Measurements from ENCODE around the gene DPM2. TPM values are rescaled to one million over a fixed set of nuclear protein-coding genes. Genes with fewer than 3 reads are reported as not detected.

Gene DPM2
- total and polyA plus RNA-seq, 12 donors = 7.2 to 31.1 (median 12.7) TPM

GRCh38 chr9:127938298-127938690, 640 bp upstream of the DPM2 start:
- DNase-seq (peak in 1 of 2 donors; percentile 31), ATAC-seq (peak; percentile 10 to 64 (median 34))
- Histone ChIP-seq H3K4me1 (peaks cover 15 to 44% (median 23%) of the 10 kb centered on the region in 9 donors), H3K36me3 (peaks cover 0 to 26% (median 0%) of the 10 kb centered on the region in 9 donors), H3K4me3 (peak overlapping the region in 9 of 10 donors; percentile 60 to 87 (median 76)), H3K27me3 (no peaks in the 10 kb centered on the region), H3K27ac (peak overlapping the region; percentile 22 to 88 (median 60)), H3K9me3 (no peaks in the 10 kb centered on the region)
- WGBS, 2 donors = 25 to 29% methylated on average over 21 to 25 of the region's 25 CpGs
- TF ChIP-seq, protein P1, sequence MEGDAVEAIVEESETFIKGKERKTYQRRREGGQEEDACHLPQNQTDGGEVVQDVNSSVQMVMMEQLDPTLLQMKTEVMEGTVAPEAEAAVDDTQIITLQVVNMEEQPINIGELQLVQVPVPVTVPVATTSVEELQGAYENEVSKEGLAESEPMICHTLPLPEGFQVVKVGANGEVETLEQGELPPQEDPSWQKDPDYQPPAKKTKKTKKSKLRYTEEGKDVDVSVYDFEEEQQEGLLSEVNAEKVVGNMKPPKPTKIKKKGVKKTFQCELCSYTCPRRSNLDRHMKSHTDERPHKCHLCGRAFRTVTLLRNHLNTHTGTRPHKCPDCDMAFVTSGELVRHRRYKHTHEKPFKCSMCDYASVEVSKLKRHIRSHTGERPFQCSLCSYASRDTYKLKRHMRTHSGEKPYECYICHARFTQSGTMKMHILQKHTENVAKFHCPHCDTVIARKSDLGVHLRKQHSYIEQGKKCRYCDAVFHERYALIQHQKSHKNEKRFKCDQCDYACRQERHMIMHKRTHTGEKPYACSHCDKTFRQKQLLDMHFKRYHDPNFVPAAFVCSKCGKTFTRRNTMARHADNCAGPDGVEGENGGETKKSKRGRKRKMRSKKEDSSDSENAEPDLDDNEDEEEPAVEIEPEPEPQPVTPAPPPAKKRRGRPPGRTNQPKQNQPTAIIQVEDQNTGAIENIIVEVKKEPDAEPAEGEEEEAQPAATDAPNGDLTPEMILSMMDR (IDR thresholded peaks at IDR 0.05) = no peak
- intact Hi-C loops (cut with DNase I) = no loop called here

DNA sequence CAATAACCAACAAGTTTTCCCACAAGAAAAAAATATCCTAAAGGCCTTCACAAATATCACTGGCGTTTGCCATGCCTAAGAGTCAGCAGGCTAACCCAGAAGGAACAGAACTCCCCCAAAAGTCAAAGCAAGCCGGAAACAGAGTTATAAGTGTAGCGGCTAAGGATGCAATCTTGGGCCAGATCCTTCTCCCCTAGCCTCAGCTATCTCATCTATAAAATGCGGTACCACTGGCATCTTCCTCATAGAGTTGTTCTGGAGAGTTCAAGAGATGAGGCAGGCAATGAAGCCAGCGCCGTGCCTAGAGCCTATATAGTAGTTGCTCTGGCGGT, 632 bp downstream of the DPM2 start:
- no peak for ATAC-seq
- Histone ChIP-seq H3K9me3 (no peaks in the 10 kb centered on the region), H3K4me3 (peak overlapping the region; percentile 60 to 87 (median 76)), H3K36me3 (peaks cover 0 to 16% (median 0%) of the 10 kb centered on the region in 9 donors), H3K27ac (peak overlapping the region in 7 of 10 donors; percentile 52 to 88 (median 71)), H3K27me3 (no peaks in the 10 kb centered on the region), H3K4me1 (peaks cover 15 to 33% (median 23%) of the 10 kb centered on the region in 9 donors)
- TF ChIP-seq, protein P1 (IDR thresholded peaks at IDR 0.05) = no peak
- 14 to 17% methylated on average over 7 of the region's 7 CpGs for WGBS, 2 donors
- no peak for DNase-seq
- intact Hi-C loops (cut with DNase I) = no loop called here

GRCh38 chr9:127936347-127936852, 1.3 kb downstream of the DPM2 start:
- Histone ChIP-seq H3K4me3 (peak overlapping the region in 7 of 10 donors; percentile 60 to 87 (median 76)), H3K27ac (peak overlapping the region in 1 of 10 donors; percentile 88), H3K9me3 (no peaks in the 10 kb centered on the region), H3K4me1 (peaks cover 18 to 37% (median 25%) of the 10 kb centered on the region in 9 donors), H3K27me3 (peaks cover 0 to under 1% (median 0%) of the 10 kb centered on the region in 7 donors), H3K36me3 (peaks cover 0 to 10% (median 0%) of the 10 kb centered on the region in 9 donors)
- 74 to 76% methylated on average over 14 of the region's 14 CpGs for WGBS, 2 donors
- TF ChIP-seq, protein P1 (IDR thresholded peaks at IDR 0.05) = no peak
- intact Hi-C loops (cut with DNase I) = no loop called here
- no peak for ATAC-seq
- peak in 1 of 2 donors; percentile 8 for DNase-seq

DNA sequence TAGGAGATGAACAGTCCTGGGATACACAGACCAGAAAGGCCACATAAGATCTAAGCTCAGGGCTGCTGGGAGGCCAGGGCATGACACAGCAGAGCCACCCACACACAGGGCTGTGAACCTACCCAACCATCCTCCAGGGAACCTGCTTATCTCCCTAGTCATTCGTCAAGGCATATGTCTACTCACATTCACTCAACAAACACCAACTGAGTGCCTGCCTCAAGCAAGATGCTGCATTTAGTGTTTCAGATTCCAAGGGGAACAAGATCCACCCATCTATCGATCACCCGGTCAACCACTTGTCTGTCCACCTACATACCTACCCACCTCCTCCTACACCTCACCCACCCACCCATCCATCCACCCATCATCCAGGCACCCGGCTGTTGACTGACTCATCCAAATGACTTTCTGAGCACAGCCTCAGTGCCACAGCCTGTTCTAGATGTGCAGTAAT, 1.9 kb downstream of the DPM2 start:
- H3K27ac ChIP-seq = no peak overlapping the region
- ATAC-seq (no peak), DNase-seq (peak in 1 of 2 donors; percentile 3)
- no peaks in the 10 kb centered on the region for H3K9me3 ChIP-seq
- peaks cover 0 to 10% (median 0%) of the 10 kb centered on the region in 9 donors for H3K36me3 ChIP-seq
- TF ChIP-seq, protein P1 (IDR thresholded peaks at IDR 0.05) = no peak
- intact Hi-C loops (cut with DNase I) = no loop called here
- H3K27me3 ChIP-seq = peaks cover 0 to 7% (median 0%) of the 10 kb centered on the region in 7 donors
- peaks cover 23 to 43% (median 31%) of the 10 kb centered on the region in 9 donors for H3K4me1 ChIP-seq
- WGBS, 2 donors = 85% methylated on average over 4 of the region's 4 CpGs
- peak overlapping the region in 1 of 10 donors; percentile 81 for H3K4me3 ChIP-seq

Measured in heart right ventricle (tissue), 16 donors.